SK-N-SH (cell line): ENCODE measurements around the gene COL17A1.

Source experiments
- EZH2phosphoT487 ChIP-seq: fragments of 200-600 bp; sonication (generic); IDR thresholded peaks from 2 replicates; pipeline ENCODE4 v1.6.1; 2017; ENCODE audit warnings: low read depth, mixed run types, mild to moderate bottlenecking, antibody characterized with exemption, moderate library complexity, borderline replicate concordance
- GABPA ChIP-seq: IDR thresholded peaks from 2 replicates; pipeline ENCODE4 v1.4.0; 2012; ENCODE audit warnings: low read depth, mild to moderate bottlenecking
- GATA2 ChIP-seq: sonication (generic); formaldehyde crosslinking; IDR thresholded peaks from 2 replicates; pipeline ENCODE4 v1.5.0; 2020; ENCODE audit warnings: mild to moderate bottlenecking, missing genetic modification reagents
- POLR2AphosphoS5 ChIP-seq: IDR thresholded peaks from 2 replicates; pipeline ENCODE4 v1.6.1; 2012; ENCODE audit warnings: low read depth, low read length
- RAD21 ChIP-seq: IDR thresholded peaks from 2 replicates; pipeline ENCODE4 v1.6.1; 2012; ENCODE audit warnings: mild to moderate bottlenecking, low read length
- RFX5 ChIP-seq: IDR thresholded peaks from 2 replicates; pipeline ENCODE4 v1.6.1; 2012; ENCODE audit warnings: mild to moderate bottlenecking, improper control_type of control experiment, low read length
- TF ChIP-seq, protein P1 (sequence below): fragments of 200-600 bp; sonication (generic); IDR thresholded peaks from 2 replicates; pipeline ENCODE4 v1.6.1; 2017; ENCODE audit warnings: antibody characterized with exemption, mild to moderate bottlenecking, moderate library complexity
- TF ChIP-seq, protein P2 (sequence below): fragments of 150-350 bp; IDR thresholded peaks from 2 replicates; pipeline ENCODE4 v1.6.1; 2017; ENCODE audit warnings: antibody characterized with exemption, low read length, low read depth, borderline replicate concordance
- TF ChIP-seq, protein P3 (sequence below): IDR thresholded peaks from 2 replicates; pipeline ENCODE4 v1.4.0; 2012; ENCODE audit warnings: low read depth

DNA sequence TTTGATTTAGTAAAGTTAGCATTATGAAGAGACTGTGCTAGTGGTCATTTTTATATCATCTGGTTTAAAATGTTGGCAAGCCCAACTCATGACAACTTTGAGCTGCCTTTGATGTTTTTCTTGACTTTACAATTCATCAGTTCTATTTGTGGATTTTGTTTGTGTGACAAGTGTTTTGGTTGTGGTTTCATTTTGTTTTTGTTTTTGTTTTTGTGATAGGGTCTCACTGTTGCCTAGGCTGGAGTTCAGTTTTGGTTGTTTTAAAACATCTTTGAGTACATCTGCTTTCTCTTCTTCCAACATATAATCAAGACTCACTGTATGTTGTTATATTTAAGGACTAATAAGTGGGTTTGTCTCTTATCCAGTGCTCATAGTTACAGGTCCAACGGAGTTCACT lies 18.7 kb upstream of the COL17A1 start:
- TF ChIP-seq, protein P1, sequence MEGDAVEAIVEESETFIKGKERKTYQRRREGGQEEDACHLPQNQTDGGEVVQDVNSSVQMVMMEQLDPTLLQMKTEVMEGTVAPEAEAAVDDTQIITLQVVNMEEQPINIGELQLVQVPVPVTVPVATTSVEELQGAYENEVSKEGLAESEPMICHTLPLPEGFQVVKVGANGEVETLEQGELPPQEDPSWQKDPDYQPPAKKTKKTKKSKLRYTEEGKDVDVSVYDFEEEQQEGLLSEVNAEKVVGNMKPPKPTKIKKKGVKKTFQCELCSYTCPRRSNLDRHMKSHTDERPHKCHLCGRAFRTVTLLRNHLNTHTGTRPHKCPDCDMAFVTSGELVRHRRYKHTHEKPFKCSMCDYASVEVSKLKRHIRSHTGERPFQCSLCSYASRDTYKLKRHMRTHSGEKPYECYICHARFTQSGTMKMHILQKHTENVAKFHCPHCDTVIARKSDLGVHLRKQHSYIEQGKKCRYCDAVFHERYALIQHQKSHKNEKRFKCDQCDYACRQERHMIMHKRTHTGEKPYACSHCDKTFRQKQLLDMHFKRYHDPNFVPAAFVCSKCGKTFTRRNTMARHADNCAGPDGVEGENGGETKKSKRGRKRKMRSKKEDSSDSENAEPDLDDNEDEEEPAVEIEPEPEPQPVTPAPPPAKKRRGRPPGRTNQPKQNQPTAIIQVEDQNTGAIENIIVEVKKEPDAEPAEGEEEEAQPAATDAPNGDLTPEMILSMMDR = no peak
- TF ChIP-seq, protein P2, sequence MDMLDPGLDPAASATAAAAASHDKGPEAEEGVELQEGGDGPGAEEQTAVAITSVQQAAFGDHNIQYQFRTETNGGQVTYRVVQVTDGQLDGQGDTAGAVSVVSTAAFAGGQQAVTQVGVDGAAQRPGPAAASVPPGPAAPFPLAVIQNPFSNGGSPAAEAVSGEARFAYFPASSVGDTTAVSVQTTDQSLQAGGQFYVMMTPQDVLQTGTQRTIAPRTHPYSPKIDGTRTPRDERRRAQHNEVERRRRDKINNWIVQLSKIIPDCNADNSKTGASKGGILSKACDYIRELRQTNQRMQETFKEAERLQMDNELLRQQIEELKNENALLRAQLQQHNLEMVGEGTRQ = no peak
- no peak for TF ChIP-seq RFX5
- no peak for TF ChIP-seq GATA2 (CRISPR knock-in tag)
- TF ChIP-seq EZH2phosphoT487 = no peak
- no peak for TF ChIP-seq POLR2AphosphoS5
- TF ChIP-seq RAD21 = no peak
- TF ChIP-seq, protein P3, sequence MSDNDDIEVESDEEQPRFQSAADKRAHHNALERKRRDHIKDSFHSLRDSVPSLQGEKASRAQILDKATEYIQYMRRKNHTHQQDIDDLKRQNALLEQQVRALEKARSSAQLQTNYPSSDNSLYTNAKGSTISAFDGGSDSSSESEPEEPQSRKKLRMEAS = no peak
- no peak for TF ChIP-seq GABPA
